C1 segment of cervical spinal cord (tissue), 14 donors: Measurements from ENCODE around the gene C10orf95.

Experiments used
- DNase-seq, 14 donors: peaks; one replicate each; lab custom pipeline; 2025; lab: John Stamatoyannopoulos, UW

C10orf95 gene

DNA sequence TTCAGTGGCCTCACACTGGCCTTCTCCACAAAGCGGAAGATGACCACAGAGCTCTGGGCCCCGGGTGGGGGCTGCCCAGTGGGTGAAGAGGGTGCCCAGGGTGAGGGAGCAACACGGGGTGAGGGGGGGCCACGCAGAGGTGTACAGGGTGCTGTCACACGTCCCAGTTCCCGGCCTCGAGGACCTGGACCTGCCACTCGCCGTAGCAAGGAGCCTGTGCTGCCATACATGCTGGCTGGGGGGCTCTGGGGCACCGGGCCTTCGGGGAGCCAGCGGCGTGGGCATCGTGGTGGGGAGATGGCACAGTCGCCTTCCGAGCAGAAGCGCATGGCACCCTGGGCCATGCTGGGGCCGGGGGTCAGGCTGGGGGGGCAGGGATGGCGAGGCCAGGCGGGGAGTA is 34.6 kb downstream of the C10orf95 start:
- no peak for DNase-seq

GRCh38 chr10:102416283-102416682 is 35.1 kb downstream of the C10orf95 start:
- no peak for DNase-seq

- DNase-seq = no peak
Measured at GRCh38 chr10:102414749-102415148, 36.6 kb downstream of the C10orf95 start.

GRCh38 chr10:102413806-102414561 is 37.4 kb downstream of the C10orf95 start:
- no peak for DNase-seq

DNA sequence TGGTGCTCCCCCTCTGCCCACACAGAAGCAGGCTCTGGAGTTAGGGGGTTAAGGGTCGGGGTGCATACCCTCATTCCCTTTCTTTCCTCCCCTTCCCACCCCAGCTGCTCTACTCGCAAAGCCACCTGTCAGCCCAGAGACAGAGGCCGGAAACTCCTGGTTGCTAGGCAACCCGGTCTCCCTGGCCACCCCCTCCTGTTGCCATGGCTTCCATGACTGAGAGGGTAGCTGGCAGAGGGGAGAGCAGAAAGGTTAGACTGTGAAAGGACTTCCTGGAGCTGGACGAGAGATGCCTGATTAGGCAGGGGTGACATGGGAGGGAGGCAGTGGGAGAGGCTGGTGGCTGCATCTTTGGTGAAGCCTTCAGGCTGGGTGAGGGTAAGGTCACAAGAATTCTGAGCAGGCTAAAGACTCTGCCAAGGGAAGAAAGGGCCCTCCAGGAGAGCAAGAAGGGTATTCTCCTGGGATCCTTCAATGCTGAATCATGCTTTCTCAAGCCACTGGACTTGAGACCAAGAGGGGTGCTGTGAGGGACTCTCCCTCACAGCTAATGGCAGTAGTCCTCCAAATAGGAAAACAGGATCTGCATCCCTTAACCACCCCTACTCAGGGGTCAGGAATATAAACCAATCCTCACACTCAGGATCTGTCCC is 38.2 kb downstream of the C10orf95 start:
- peak in 2 of 14 donors; percentile 15 to 55 for DNase-seq

GRCh38 chr10:102412293-102412692 is 39.0 kb downstream of the C10orf95 start:
- no peak for DNase-seq

- no peak for DNase-seq
Measured at GRCh38 chr10:102411341-102412255, 39.7 kb downstream of the C10orf95 start.

GRCh38 chr10:102410429-102411073 is 40.8 kb downstream of the C10orf95 start:
- DNase-seq = peak in 2 of 14 donors; percentile 12 to 26

GRCh38 chr10:102409604-102410428 is 41.5 kb downstream of the C10orf95 start:
- no peak for DNase-seq

DNA sequence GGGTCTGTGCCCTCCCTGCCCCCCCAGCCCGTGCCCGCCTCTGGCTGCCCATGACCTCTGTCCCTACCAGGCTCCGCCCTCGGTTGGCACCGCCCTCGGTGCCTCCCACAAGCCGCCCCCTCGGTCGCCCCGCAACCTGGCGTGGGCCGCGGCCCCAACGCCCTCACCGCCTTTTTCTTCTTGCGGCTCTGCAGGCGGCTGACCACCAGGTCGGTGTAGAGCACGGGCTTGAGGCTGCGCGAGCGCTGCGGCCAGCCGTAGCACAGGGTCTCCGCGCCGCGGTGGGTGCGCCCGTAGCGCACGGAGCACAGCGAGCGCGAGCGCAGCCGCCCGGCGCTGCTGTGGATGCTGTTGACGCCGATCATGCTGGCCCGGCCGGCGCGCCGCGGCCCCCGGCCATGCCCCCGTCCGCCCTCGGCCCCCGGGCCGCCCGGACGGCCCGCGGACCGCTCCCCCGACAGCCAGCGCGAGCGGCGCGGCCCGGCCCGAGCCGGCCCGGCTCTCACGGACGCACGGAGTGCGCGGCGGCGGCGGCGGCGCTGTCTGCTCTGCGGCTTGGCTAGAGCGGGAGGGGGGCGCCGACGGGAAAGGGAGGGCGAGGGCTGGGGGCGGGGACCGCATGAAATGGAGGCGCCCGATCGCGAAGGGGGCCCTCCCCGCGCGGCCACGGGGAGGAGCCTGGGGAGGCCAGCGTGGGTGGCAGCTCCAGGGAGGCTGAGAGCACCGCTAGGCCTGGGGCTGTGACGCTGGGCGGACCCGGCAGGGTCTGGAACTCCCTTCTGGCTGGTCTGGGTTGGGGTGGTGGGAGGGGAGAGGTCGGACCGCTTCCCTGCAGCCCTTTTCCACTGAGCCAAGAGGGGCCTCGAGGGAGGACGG is 42.4 kb downstream of the C10orf95 start:
- DNase-seq = peak in 2 of 14 donors; percentile 24 to 46

- no peak for DNase-seq
Measured at GRCh38 chr10:102408131-102408727, 43.1 kb downstream of the C10orf95 start.

DNA sequence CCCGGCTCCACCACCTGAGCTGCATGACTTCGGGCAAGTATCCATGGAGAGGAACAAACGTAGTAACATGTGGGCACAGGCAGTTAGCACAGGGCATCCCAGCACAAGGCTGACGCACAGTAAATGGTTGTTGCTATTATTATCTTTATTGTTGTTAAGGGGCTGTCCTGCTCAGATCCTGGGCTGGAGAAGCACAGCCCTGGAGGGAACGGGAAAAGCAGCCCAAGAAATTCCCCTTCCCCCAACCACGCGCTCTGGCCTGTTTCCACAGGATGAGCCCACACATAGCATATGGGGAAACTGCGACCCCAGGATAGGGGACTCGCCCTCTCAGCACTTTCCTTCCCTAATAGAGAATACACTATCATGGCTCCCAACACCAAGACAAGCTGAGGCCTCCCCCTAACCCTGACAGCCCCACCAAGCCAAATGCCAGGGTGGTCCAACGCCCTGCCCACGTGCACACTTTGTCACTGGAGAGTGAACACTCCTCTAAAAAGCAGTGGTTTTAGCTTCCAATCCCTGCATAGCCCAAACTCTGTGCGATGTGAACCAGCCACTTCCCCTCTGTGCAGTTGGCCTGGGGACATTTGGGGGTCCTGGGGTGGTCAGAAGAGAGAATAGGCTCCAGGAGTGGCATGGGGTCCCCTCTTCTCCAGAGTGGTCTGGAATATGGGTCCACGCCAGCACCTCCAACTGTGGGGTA is 43.8 kb downstream of the C10orf95 start:
- DNase-seq = no peak

- no peak for DNase-seq
Measured at GRCh38 chr10:102406815-102407214, 44.5 kb downstream of the C10orf95 start.

DNA sequence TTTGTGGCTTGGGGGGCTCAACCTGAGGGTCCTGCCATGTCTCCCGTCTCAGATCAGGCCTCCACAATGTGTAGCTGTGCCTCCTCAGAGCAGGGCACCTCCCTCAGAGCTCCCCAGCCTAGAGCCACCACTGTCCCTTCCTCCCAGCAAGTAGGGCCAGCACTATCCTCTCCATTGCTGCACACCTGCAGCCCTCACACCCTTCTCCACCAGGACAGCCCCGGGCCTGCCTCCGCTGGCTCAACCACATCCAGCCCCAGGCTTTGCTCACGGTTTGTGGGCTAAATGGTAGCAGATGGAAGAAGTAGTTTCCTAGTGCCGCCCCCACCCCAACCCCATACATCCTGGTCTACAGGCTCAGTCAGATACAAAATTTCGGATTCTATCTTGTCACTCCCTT is 45.7 kb downstream of the C10orf95 start:
- DNase-seq = no peak

DNA sequence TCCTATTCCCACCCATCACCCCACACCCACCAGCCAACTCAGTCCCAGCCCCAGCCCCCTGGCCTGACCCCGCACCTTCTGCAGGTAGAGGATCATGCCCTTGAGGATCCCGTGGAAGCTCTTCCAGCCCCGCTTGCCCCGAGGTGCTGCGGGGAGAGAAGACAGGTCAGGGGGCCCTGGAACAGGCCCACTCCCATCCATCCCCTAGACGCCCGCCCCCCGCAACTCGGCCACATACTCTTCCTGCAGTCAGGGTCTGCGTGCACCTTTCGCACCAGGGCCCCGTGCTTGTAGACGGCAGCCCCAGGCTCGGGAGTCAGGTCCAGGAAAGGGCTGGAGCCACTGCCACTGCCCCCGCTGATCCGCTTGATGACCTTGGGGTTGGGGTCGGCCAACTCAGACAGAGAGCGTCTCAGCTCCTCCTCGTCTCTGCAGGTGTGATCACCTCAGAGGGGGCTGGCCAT is 46.2 kb downstream of the C10orf95 start:
- DNase-seq = no peak

GRCh38 chr10:102404361-102405107 is 46.8 kb downstream of the C10orf95 start:
- DNase-seq = no peak

GRCh38 chr10:102403115-102403514 is 48.2 kb downstream of the C10orf95 start:
- no peak for DNase-seq

DNA sequence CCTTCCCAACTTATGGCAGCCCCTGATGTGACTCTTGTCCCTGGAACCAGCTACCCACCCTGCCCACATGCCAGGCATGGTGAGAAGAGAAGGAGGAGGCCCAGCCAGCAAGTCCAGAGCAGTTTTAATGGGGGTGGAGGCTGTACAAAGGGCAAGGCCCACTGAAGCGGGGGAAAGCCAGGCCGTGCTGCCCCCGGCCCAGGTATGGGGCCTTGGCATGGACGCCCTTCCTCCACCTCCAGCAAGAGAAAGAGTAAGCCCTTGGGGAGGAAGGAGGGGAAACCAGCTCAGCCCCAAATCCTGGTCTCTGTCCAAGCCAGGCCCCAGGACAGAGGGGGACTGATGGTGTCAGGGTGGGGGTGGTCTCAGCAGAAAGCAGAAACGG is 48.8 kb downstream of the C10orf95 start:
- DNase-seq = no peak
